Measurements from ENCODE around the gene KLHL30. TPM values are rescaled to one million over a fixed set of nuclear protein-coding genes. Genes with fewer than 3 reads are reported as not detected.

KLHL30 gene
- total and polyA plus RNA-seq, 2 experiments from 2014 or later: 0.07 TPM; not detected in 1

GRCh38 chr2:238090887-238091286, 47.6 kb upstream of the KLHL30 start:
- no peaks in the 10 kb centered on the region for H3K79me2 ChIP-seq (replicated peaks; ENCODE audit: insufficient read depth)
- no peak overlapping the region for H2AFZ ChIP-seq
- H4K20me1 ChIP-seq (replicated peaks; ENCODE audit: insufficient read depth): no peaks in the 10 kb centered on the region; the same call in 1 of the 2 replicates
- Mint-ChIP-seq H3K27ac (no peak overlapping the region), H3K27me3 (ENCODE audit: insufficient read depth, low read depth, poor library complexity) (peaks cover 16% of the 10 kb centered on the region), H3K36me3 (ENCODE audit: low read depth) (peaks cover 69% of the 10 kb centered on the region), H3K4me3 (no peak overlapping the region), H3K9me3 (no peaks in the 10 kb centered on the region; the same call in 2 of the 3 replicates), H3K4me1 (peaks cover 22% of the 10 kb centered on the region)
- 0 out of 2 replicates have a peak overlapping the region, but pooled peaks have one; percentile 50 for H3K27ac ChIP-seq (ENCODE audit: low read depth)
- no peaks in the 10 kb centered on the region for H3K9me2 ChIP-seq (ENCODE audit: insufficient read depth)
- TF ChIP-seq JUNB (IDR thresholded peaks at IDR 0.05; ENCODE audit: unreplicated experiment) (no peak), NANOG (IDR thresholded peaks at IDR 0.05; ENCODE audit: borderline replicate concordance) (no peak), ZNF114 (CRISPR knock-in tag; IDR thresholded peaks at IDR 0.05) (no peak), ETS1 (IDR thresholded peaks at IDR 0.05) (no peak), ZNF331 (CRISPR knock-in tag; IDR thresholded peaks at IDR 0.05; ENCODE audit: low read depth) (no peak), EZH2 (IDR thresholded peaks at IDR 0.05; ENCODE audit: low read depth, unreplicated experiment) (no peak), STAT1 (IDR thresholded peaks at IDR 0.05; ENCODE audit: unreplicated experiment) (no peak), EZH2phosphoT487 (IDR thresholded peaks at IDR 0.05; ENCODE audit: unreplicated experiment) (no peak), POLR2AphosphoS5 (IDR thresholded peaks at IDR 0.05; ENCODE audit: low read depth) (no peak), CREB1 (CRISPR knock-in tag; IDR thresholded peaks at IDR 0.05; ENCODE audit: low read depth) (no peak)
- TF ChIP-seq, protein P1, sequence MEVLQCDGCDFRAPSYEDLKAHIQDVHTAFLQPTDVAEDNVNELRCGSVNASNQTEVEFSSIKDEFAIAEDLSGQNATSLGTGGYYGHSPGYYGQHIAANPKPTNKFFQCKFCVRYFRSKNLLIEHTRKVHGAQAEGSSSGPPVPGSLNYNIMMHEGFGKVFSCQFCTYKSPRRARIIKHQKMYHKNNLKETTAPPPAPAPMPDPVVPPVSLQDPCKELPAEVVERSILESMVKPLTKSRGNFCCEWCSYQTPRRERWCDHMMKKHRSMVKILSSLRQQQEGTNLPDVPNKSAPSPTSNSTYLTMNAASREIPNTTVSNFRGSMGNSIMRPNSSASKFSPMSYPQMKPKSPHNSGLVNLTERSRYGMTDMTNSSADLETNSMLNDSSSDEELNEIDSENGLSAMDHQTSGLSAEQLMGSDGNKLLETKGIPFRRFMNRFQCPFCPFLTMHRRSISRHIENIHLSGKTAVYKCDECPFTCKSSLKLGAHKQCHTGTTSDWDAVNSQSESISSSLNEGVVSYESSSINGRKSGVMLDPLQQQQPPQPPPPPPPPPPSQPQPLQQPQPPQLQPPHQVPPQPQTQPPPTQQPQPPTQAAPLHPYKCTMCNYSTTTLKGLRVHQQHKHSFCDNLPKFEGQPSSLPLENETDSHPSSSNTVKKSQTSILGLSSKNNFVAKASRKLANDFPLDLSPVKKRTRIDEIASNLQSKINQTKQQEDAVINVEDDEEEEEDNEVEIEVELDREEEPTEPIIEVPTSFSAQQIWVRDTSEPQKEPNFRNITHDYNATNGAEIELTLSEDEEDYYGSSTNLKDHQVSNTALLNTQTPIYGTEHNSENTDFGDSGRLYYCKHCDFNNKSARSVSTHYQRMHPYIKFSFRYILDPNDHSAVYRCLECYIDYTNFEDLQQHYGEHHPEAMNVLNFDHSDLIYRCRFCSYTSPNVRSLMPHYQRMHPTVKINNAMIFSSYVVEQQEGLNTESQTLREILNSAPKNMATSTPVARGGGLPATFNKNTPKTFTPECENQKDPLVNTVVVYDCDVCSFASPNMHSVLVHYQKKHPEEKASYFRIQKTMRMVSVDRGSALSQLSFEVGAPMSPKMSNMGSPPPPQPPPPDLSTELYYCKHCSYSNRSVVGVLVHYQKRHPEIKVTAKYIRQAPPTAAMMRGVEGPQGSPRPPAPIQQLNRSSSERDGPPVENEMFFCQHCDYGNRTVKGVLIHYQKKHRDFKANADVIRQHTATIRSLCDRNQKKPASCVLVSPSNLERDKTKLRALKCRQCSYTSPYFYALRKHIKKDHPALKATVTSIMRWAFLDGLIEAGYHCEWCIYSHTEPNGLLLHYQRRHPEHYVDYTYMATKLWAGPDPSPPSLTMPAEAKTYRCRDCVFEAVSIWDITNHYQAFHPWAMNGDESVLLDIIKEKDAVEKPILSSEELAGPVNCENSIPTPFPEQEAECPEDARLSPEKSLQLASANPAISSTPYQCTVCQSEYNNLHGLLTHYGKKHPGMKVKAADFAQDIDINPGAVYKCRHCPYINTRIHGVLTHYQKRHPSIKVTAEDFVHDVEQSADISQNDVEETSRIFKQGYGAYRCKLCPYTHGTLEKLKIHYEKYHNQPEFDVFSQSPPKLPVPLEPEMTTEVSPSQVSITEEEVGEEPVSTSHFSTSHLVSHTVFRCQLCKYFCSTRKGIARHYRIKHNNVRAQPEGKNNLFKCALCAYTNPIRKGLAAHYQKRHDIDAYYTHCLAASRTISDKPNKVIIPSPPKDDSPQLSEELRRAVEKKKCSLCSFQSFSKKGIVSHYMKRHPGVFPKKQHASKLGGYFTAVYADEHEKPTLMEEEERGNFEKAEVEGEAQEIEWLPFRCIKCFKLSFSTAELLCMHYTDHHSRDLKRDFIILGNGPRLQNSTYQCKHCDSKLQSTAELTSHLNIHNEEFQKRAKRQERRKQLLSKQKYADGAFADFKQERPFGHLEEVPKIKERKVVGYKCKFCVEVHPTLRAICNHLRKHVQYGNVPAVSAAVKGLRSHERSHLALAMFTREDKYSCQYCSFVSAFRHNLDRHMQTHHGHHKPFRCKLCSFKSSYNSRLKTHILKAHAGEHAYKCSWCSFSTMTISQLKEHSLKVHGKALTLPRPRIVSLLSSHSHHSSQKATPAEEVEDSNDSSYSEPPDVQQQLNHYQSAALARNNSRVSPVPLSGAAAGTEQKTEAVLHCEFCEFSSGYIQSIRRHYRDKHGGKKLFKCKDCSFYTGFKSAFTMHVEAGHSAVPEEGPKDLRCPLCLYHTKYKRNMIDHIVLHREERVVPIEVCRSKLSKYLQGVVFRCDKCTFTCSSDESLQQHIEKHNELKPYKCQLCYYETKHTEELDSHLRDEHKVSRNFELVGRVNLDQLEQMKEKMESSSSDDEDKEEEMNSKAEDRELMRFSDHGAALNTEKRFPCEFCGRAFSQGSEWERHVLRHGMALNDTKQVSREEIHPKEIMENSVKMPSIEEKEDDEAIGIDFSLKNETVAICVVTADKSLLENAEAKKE (CRISPR knock-in tag; IDR thresholded peaks at IDR 0.05): no peak
- TF ChIP-seq, protein P2, sequence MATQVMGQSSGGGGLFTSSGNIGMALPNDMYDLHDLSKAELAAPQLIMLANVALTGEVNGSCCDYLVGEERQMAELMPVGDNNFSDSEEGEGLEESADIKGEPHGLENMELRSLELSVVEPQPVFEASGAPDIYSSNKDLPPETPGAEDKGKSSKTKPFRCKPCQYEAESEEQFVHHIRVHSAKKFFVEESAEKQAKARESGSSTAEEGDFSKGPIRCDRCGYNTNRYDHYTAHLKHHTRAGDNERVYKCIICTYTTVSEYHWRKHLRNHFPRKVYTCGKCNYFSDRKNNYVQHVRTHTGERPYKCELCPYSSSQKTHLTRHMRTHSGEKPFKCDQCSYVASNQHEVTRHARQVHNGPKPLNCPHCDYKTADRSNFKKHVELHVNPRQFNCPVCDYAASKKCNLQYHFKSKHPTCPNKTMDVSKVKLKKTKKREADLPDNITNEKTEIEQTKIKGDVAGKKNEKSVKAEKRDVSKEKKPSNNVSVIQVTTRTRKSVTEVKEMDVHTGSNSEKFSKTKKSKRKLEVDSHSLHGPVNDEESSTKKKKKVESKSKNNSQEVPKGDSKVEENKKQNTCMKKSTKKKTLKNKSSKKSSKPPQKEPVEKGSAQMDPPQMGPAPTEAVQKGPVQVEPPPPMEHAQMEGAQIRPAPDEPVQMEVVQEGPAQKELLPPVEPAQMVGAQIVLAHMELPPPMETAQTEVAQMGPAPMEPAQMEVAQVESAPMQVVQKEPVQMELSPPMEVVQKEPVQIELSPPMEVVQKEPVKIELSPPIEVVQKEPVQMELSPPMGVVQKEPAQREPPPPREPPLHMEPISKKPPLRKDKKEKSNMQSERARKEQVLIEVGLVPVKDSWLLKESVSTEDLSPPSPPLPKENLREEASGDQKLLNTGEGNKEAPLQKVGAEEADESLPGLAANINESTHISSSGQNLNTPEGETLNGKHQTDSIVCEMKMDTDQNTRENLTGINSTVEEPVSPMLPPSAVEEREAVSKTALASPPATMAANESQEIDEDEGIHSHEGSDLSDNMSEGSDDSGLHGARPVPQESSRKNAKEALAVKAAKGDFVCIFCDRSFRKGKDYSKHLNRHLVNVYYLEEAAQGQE (IDR thresholded peaks at IDR 0.05; ENCODE audit: unreplicated experiment): no peak
- TF ChIP-seq, protein P3, sequence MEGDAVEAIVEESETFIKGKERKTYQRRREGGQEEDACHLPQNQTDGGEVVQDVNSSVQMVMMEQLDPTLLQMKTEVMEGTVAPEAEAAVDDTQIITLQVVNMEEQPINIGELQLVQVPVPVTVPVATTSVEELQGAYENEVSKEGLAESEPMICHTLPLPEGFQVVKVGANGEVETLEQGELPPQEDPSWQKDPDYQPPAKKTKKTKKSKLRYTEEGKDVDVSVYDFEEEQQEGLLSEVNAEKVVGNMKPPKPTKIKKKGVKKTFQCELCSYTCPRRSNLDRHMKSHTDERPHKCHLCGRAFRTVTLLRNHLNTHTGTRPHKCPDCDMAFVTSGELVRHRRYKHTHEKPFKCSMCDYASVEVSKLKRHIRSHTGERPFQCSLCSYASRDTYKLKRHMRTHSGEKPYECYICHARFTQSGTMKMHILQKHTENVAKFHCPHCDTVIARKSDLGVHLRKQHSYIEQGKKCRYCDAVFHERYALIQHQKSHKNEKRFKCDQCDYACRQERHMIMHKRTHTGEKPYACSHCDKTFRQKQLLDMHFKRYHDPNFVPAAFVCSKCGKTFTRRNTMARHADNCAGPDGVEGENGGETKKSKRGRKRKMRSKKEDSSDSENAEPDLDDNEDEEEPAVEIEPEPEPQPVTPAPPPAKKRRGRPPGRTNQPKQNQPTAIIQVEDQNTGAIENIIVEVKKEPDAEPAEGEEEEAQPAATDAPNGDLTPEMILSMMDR (conservative IDR thresholded peaks at IDR 0.05; ENCODE audit: low read depth in 2 of 2): no peak
- DNase-seq (ENCODE audit: low spot score) (no peak), ATAC-seq (no peak)
- H3K36me3 ChIP-seq (ENCODE audit: insufficient read depth): peaks cover 10% of the 10 kb centered on the region
- H3K4me1 ChIP-seq (ENCODE audit: insufficient read depth): peaks cover 12% of the 10 kb centered on the region
- H3K4me3 ChIP-seq: no peak overlapping the region
- H3K4me2 ChIP-seq: no peak overlapping the region
- H3F3A ChIP-seq (replicated peaks; ENCODE audit: low read depth): 0 out of 2 replicates have a peak, but pooled peaks cover 11% of the 10 kb centered on the region
- H3K27me3 ChIP-seq (ENCODE audit: insufficient read depth): no peaks in the 10 kb centered on the region
